GM19035 (cell line): ENCODE data around the gene NPAT.

Experiments
- ATAC-seq: cut with Tn5 transposase; IDR thresholded peaks from one replicate; pipeline ENCODE4 v1.9.1; 2021; ENCODE audit not compliant: unreplicated experiment

Gene NPAT

GRCh38 chr11:108222574-108223347, at the start of gene NPAT, which contains the start of gene ATM:
NPAT (minus strand) TSS chr11:108222638; CDS start chr11:108222536, 102 bp downstream.
ATM (plus strand) TSS chr11:108223067; CDS start chr11:108227625, 4,558 bp downstream.
- peak; percentile 81 for ATAC-seq

- no peak for ATAC-seq
Observed at GRCh38 chr11:108269583-108269982, 47.1 kb upstream of the NPAT start.

- ATAC-seq = no peak
Observed at GRCh38 chr11:108253176-108253575, 30.7 kb upstream of the NPAT start.

DNA sequence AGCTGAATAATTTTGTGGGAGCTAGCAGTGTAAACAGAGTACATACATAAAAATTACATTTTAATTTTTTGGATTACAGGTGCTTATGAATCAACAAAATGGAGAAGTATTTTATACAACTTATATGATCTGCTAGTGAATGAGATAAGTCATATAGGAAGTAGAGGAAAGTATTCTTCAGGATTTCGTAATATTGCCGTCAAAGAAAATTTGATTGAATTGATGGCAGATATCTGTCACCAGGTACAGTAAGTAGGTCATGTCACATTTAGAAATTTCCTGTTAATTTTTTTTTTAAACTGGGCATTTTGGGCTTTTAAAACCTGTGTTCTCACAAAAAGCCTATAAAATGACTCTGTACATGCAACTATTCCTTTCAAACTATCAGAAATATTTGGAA, 24.4 kb upstream of the NPAT start:
- no peak for ATAC-seq

DNA sequence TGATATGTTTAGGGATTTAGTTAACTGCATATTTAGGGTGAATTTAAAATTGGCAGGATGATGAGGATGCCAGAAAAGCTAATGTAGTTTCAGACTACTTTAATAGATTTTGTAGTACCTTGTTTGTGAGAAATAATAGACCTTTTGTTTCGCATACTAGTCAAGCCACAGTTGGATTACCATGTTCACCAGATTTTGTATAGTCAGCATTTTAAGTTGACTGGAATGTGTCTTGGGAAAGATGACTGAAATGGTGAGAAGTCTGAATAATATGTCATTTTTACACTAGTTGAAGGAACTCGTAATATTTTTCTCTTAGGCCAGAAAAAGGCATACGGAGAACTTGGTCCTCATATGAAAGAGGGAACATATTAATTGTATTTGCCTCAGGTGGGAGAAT, 23.9 kb upstream of the NPAT start:
- ATAC-seq = no peak

GRCh38 chr11:108242422-108242821, 20.0 kb upstream of the NPAT start:
- ATAC-seq = no peak

- ATAC-seq = no peak
Observed at GRCh38 chr11:108241330-108242037, 19.0 kb upstream of the NPAT start.

DNA sequence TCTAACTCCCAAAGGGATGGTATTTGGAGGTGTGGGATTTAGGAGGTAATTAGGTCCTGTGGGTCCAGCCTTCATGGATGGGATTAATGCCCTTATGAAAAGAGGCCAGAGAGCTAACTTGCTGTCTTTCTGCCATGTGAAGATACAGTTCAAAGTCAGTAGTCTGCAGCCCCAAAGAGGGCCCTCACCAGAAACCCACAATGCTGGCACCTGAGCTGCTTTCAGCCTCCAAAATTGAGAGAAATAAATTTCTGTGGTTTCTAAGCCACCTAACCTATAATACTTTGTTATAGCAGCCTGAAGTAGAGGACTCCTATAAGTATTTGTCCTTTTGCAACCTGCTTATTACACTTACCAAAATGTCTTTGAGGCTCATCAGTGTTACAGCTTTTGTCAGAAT, 16.6 kb upstream of the NPAT start:
- ATAC-seq = no peak

DNA sequence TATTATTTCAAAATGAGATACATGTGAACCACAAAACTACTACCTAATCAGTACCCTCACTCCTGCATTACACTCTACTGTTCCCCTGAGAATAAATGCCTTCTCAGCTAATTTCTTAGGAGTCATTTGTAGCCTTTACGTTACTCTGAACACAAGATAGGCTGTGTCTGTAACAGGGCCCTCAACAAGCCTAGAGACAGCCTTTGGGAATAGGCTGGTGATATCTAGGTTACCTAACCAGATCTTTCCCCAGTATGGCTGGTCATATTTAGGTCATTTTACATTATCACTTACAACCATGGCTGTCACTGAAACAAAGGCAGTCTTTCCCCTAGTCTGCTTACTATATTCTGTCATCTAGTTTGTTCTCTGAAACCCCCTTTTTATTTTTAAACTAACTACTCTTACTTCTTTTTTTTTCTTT, 14.6 kb upstream of the NPAT start:
- ATAC-seq = peak; percentile 32

DNA sequence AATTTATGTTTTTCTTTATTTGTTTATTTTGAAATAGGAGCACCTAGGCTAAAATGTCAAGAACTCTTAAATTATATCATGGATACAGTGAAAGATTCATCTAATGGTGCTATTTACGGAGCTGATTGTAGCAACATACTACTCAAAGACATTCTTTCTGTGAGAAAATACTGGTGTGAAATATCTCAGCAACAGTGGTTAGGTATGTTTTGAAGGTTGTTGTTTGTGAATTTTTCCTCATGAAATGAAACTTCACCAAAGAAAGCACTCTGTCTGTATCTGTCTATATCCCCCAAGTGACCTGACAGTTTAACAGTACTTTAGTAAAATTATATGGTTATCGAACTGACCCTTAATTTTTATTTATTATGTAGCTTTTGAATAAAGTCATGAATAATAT, 13.2 kb upstream of the NPAT start:
- no peak for ATAC-seq

- ATAC-seq = no peak
Observed at GRCh38 chr11:108235192-108235591, 12.8 kb upstream of the NPAT start.

DNA sequence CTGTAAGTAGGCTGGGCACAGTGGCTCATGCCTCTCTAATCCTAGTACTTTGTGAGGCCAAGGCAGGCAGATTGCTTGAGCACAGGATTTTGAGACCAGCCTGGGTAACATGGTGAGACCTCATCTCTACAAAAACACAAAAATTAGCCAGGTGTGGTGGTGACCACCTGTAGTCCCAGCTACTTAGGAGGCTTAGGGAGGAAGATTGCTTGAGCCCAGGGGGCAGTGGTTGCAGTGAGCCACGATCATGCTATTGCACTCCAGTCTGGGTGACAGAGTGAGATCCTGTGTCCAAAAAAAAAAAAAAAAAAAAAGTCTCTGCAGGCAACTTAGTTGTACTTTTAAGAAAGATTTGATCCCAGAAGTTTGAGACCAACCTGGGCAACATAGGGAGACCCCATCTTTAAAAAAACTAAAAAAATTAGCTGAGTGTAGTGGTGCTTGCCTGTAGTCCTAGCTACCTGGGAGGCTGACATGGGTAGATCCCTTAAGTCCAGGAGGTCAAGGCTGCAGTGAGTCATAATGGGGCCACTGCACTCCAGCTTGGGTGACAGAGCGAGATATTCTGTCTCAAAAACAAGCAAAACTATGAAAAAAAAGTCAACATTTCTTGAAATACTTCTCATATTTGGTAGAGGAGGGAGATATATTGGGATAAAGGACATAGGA, 11.0 kb upstream of the NPAT start:
- no peak for ATAC-seq

GRCh38 chr11:108228251-108228650, 5.8 kb upstream of the NPAT start:
- ATAC-seq = no peak

DNA sequence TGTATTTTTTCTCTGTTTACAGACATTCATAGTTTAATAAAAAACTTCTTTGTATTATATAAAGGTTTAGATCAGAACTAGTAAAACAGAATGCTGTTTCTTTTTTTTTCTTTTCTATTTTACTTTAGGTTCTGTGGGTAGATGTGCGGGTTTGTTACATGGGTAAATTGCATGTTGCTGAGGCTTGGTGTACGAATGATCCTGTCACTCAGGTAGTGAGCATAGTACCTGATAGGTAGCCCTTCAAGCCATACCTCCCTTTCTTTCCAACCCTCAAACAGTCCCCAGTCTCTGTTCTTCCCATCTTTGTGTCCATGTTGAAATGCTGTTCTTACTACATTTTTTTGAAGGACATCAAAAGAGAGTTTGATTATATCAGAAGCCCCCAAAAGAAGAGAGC, 3.6 kb upstream of the NPAT start:
- ATAC-seq = no peak

- ATAC-seq = no peak
Observed at GRCh38 chr11:108224911-108225786, 2.7 kb upstream of the NPAT start.

GRCh38 chr11:108224366-108224765, 1.9 kb upstream of the NPAT start:
- ATAC-seq = no peak

DNA sequence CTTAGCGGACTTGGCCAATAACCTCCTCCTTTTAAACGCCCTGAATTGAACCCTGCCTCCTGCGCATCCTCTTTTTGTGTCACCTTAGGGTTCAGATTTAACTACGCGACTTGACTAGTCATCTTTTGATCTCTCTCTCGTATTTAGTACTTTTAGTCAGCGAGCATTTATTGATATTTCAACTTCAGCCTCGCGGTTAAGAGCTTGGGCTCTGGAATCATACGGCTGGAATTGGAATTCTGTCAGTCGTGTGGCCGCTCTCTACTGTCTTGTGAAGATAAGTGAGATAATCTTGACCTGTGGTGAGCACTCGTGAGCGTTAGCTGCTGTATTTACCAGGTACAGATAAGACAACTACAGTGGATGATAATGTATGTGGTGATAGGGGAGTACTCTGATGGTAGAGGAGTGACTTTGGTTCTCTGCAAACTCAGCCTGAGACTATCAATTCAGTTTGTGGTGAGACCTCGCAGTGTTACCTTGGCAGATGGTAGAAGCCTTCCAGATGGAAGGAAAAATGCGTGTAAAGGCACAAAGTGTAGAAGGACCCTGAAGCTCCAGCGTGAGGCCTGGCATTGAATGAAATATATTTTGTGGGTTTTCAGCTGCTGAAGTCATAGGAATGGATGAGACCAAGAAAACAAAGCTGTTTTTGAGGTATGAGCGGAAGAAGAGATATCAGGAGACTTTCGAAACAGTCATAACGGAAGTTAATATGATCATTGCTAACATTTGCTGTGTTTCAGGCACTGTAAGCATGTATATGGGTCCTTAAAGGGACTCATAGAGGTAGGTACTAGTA, 1.1 kb upstream of the NPAT start:
- ATAC-seq = peak; percentile 26

GRCh38 chr11:108221911-108222573, 396 bp downstream of the NPAT start:
- ATAC-seq = peak; percentile 1

- ATAC-seq = no peak
Observed at GRCh38 chr11:108221371-108221770, 1.1 kb downstream of the NPAT start.
